Measurements from ENCODE around the gene KRTAP10-11.
"Not testable (repeated sequence)": the region's sequence is repeated elsewhere in the genome, so short reads cannot be mapped to it uniquely, and the experiment has no call there.

Gene KRTAP10-11

DNA sequence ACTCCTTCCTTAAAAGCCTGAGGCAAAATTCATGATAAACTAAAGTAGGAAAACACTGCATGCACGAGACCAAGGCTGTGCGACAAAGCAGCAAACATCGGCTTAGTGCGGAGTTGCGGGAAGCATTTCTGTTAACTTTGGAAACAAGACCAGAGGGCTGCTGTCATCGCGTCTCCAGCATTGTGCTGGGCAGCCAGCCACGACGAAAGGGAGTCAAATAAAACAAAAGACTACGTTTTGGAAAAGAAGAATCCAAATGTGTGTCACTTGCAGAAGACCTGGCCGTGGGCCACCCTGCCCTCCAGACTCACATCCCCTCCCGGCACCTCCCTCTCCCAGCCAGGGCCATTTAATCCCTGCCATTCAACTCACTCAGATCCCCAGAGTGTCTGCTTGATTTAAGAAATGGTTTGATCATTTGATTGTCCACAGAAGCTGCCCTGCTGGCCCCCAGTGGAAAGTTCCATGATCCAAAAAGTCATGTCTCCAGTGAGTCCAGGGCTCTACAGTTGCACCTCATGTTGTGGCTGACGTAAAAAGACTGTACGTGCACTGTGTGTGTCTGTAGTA is 2.4 kb upstream of the KRTAP10-11 start:
- no peak for DNase-seq

DNA sequence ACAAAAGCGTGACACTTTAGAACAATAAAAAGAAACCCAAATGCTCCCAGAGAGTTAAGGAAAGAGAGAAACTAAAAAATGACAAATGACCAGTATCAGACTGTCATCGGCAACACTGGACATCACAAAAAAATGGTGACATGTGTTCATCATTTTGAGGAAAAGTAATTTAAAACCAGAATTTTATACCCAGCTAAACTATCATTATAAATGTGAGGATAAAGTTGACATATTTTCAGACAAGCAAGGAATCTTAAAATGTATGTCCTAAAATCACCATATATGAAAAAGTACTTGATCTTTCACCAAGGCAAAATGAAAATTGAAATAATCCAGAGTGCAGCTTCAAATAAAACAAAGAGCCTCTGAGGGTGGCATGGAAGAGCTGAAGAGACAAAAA is 1.3 kb upstream of the KRTAP10-11 start:
- no peak for DNase-seq

GRCh38 chr21:44647222-44647552 is 973 bp downstream of the KRTAP10-11 start:
- DNase-seq = no peak

DNA sequence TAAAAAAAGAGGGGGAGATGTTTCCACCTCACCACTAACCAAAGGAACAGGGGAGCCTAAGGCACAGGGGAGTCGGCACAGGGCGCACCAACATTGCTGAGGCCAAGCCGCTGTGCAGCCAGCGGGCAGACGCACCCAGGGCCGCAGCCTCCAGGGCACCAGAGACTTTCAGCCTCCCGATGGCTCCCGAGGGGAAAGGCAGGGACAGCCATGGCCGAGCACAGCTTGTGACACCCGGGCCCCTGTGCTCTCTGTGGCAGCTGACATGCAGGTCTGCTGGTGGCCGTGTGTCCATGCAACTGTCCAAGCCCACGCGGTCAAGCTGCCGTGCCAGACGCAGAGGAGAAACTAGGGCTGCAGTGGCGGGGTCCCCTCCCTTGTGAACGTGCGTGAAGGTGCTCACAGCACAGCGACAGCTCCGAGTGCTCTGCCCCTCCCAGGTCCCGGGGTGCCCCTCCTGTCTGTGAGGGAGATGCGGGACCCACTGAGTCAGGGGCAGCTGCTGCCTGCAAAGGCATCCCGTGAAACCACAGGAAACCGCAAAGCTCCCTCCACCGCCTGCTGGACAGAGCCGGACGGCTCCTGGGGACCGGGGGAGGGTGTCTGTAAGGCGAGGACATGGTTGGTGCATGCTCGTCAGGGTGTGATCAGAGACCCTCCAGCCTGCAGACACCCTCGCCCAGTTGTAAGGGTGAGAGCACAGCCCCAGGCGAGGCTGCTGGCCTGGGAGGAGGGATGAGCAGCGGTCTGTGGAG is 2.5 kb downstream of the KRTAP10-11 start:
- no peak for DNase-seq

DNA sequence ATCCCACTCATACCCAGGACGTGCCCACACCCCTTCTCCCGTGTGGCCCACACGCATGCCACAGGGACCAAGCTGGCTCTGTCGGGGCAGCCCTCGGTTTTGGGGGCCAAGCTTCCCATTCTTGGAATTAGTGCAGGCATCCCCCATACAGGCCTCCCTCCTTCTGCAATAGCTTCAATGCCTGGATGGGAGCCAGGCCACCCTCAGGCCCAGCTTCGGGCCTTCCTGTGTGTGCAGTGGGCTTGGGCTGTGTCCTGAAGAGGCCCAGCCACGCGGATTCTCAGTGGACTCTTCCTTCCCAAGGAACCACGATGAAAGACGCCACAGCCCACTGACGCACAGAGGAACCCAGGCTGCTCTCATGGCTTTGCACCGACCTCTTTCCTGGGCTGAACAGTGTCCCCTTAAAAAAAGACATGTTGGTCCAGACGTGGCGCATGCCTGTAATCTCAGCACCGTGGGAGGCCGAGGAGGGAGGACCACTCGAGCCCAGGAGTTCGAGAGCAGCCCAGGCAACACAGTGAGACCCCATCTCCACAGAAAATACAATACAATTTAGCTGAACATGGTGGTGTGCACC is 3.4 kb downstream of the KRTAP10-11 start:
- no peak for DNase-seq

DNA sequence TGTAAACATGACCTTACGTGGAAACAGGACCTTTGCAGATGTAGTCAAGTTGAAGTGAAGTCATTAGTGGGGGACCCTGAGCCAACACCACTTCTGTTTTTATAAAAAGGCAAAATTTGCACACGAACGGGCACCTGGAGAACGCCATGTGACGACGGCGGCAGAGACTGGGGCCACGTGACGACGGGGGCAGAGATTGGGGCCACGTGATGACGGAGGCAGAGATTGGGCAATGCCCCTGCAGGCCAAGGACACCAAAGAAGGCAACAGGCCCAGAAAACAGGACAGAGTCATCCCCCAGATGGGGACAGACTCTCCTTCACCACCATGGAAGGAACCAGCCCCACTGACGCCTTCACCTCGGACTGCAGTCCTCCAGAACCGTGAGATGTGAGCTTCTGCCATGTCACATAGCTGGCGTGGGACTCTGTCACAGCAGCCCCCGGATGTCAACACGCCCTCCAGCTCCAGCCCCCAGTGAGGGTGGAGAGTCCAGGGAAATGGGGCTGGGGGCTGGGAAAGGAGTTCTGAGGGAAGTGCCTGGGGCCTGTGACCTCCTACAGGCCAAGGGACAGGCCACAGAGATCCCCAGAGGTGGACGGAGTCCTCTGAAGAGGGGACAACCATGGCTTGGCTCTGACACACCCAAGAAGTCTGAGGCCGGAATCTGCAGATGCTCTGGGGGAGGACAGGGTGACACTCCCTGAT is 4.2 kb downstream of the KRTAP10-11 start:
- DNase-seq = no peak

GRCh38 chr21:44650973-44651675 is 4.9 kb downstream of the KRTAP10-11 start:
- DNase-seq = no peak

GRCh38 chr21:44653123-44653522 is 6.9 kb downstream of the KRTAP10-11 start:
- no peak for DNase-seq

GRCh38 chr21:44653656-44654575 is 7.7 kb downstream of the KRTAP10-11 start:
- DNase-seq = no peak

- no peak for DNase-seq
These were observed 8.5 kb downstream of the KRTAP10-11 start, which contains the start of gene KRTAP12-4 for GRCh38 chr21:44654576-44655175. KRTAP12-4 (minus strand) TSS chr21:44654659; CDS start chr21:44654614, 45 bp downstream.

DNA sequence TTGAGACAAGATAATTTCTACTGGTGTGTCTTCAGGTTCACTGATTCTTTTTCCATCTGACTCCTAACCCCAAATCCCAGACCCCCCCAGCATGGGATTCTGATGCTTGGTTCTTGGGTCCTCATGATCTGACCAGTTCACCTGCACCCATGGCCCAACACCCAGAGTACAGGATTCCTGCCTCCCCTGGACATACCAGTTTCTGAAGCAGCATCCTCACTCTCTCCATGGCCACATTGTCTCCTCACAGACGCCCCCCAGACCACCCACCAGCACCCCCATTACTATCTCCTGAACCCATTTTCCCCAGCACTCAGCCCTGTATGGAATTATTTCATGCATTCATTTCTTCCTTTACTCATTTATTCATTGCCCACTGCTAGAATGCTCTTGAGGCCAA is 10.7 kb downstream of the KRTAP10-11 start:
- no peak for DNase-seq

DNA sequence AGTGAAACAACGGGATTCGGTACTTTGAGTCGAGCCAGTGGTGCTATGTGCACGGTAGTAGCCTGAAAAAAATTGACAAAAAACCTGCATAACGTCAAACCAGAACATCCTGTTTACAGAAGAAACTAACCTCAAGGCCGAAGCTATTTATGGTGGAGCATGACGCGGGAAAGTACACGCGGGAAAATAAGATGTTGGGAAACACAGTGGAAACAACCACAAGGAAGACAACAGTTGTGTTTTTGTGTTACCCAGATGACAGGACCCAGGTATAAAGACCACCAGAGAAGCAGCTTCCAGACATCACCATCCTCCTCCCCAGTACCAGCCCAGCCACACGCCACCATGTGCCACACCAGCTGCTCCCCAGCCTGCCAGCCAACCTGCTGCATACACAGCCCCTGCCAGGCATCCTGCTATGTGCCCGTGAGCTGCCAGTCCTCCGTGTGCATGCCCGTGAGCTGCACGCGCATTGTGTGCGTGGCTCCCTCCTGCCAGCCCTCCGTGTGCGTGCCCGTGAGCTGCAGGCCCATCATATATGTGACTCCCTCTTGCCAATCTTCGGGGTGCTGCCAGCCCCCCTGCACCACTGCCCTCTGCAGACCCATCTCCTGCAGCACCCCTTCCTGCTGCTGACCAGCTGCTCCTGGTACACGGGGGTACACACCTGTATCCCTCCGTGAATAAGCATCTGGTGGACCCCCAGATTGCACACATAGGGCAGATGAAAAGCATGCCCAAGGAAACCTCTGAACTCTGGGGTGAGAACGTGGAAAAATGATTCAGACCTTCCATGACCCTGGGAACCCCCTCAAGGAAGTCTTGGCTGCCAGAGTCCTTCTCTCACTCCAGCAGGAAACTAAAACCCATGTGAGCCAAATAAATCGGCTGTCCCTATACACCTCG is 11.7 kb downstream of the KRTAP10-11 start, which contains the start of gene KRTAP12-3:
Gene KRTAP12-3, plus strand, starts transcription at position 298 of the 906 bp plus-strand sequence. Its CDS starts 48 bp downstream, at position 346.
- DNase-seq = no peak

GRCh38 chr21:44658541-44658910 is 12.3 kb downstream of the KRTAP10-11 start:
- DNase-seq = no peak

GRCh38 chr21:44658913-44659595 is 12.8 kb downstream of the KRTAP10-11 start:
- DNase-seq = no peak

DNA sequence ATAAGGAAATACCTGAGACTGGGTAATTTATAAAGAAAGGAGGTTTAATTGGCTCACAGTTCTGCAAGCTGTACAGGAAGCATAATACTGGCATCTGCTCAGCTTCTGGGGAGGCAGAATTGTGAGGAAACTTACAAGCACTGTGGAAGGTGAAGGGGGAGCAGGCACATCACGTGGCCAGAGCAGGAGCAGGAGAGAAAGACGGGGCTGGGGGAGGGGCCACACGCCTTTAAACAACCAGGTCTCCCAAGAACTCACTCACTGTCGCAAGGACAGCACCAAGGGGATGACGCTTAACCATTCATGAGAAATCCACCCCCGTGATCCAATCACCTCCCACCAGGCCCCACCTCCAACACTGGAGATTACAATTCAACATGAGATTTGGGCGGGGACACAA is 15.4 kb downstream of the KRTAP10-11 start:
- DNase-seq = not testable (repeated sequence)

DNA sequence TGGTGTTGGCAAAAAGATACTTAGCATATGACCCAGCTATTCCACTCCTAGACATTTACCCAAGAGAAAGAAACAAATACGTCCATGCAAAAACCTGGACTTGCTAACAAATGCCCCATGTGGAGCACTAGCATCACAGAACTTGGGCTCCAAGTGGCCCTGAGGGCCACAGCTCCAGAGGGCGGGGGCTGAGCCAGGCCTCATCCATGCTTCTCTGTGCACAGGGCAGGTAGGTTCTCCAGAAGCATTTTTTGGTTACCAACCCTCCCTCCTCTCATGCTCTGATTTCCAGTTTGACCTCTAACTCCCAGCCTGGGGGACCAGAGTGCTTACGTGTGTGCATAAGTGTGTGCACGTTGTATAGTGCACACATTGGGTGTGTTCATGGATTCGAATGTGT is 18.5 kb downstream of the KRTAP10-11 start:
- DNase-seq = no peak

GRCh38 chr21:44666401-44667320 is 20.4 kb downstream of the KRTAP10-11 start, which contains the start of gene KRTAP12-2:
KRTAP12-2 (minus strand) TSS chr21:44666927; CDS start chr21:44666886, 41 bp downstream.
- no peak for DNase-seq

GRCh38 chr21:44667612-44668011 is 21.4 kb downstream of the KRTAP10-11 start:
- no peak for DNase-seq
